Uterus (tissue), 4 donors: Measurements from ENCODE around the gene RBMS1. TPM values are rescaled to one million over a fixed set of nuclear protein-coding genes. Genes with fewer than 3 reads are reported as not detected.

Experiments used
- DNase-seq, 2 donors: peaks; one replicate each; pipeline ENCODE4 v3.0.0-alpha.2; 2019 to 2020
- H3K27ac ChIP-seq, 2 donors: fragments of 200-600 bp; sonication (generic); 1 replicate in 1 of 2; 2 replicates in 1 of 2; pipeline ENCODE4 v1.5.1; 2016 to 2018
- H3K27me3 ChIP-seq, 2 donors: fragments of 200-600 bp; sonication (generic); one replicate each; pipeline ENCODE4 v1.5.1; 2018 to 2019; ENCODE audit warnings: control low read depth in 1 of 2
- H3K36me3 ChIP-seq, 2 donors: fragments of 200-600 bp; sonication (generic); one replicate each; pipeline ENCODE4 v1.5.1; 2019; ENCODE audit warnings: control low read depth in 1 of 2
- H3K4me1 ChIP-seq, 2 donors: fragments of 200-600 bp; sonication (generic); one replicate each; pipeline ENCODE4 v1.5.1; 2018 to 2019; ENCODE audit warnings: control low read depth in 1 of 2
- H3K4me3 ChIP-seq, 2 donors: fragments of 200-600 bp; sonication (generic); 1 replicate in 1 of 2; 2 replicates in 1 of 2; pipeline ENCODE4 v1.5.1; 2018 to 2019; ENCODE audit warnings: mild to moderate bottlenecking in 1 of 2
- H3K9me3 ChIP-seq, 2 donors: fragments of 200-600 bp; sonication (generic); one replicate each; pipeline ENCODE4 v1.5.1; 2019; ENCODE audit warnings: control low read depth in 1 of 2
- POLR2A ChIP-seq, 2 donors: fragments of 450-650 bp; IDR thresholded peaks; one replicate each; pipeline ENCODE4 v1.6.1; 2016; ENCODE audit warnings: antibody characterized with exemption in 2 of 2, mild to moderate bottlenecking in 1 of 2, moderate library complexity in 1 of 2
- intact Hi-C: fragments of 100-400 bp; cut with DNase I; formaldehyde crosslinking; loops from one replicate; pipeline ENCODE4 v1.15.1; 2023; ENCODE audit warnings: low total_unique reads
- total RNA-seq, 4 donors: library from RNA; depleted of rRNA in 3 of 4; stranded (reverse); fragments of >200 nt in 3 of 4; gene quantifications; one replicate each; pipeline versions ENCODE4 v1.1.0 to v1.2.4, GENCODE V29; 2014 to 2023
- TF ChIP-seq, protein P1 (sequence below), 4 experiments: fragments of 200-600 bp in 2 of 4; fragments of 450-650 bp in 2 of 4; sonication (generic) in 2 of 4; IDR thresholded peaks; one replicate each; pipeline ENCODE4 v1.5.1; 2016 to 2019; ENCODE audit warnings: antibody characterized with exemption in 4 of 4, mild to moderate bottlenecking in 2 of 4, moderate library complexity in 1 of 4
- donor health status: DM: yes; HTN: yes; CAD: no.

The RBMS1 gene
- total RNA-seq, 4 donors from 2014 or later = 30.5 to 149 (median 88.9) TPM

GRCh38 chr2:160458718-160459453 lies 34.7 kb downstream of the RBMS1 start:
- intact Hi-C loops = no loop called here
- H3K27ac ChIP-seq = no peak overlapping the region
- TF ChIP-seq, protein P1, sequence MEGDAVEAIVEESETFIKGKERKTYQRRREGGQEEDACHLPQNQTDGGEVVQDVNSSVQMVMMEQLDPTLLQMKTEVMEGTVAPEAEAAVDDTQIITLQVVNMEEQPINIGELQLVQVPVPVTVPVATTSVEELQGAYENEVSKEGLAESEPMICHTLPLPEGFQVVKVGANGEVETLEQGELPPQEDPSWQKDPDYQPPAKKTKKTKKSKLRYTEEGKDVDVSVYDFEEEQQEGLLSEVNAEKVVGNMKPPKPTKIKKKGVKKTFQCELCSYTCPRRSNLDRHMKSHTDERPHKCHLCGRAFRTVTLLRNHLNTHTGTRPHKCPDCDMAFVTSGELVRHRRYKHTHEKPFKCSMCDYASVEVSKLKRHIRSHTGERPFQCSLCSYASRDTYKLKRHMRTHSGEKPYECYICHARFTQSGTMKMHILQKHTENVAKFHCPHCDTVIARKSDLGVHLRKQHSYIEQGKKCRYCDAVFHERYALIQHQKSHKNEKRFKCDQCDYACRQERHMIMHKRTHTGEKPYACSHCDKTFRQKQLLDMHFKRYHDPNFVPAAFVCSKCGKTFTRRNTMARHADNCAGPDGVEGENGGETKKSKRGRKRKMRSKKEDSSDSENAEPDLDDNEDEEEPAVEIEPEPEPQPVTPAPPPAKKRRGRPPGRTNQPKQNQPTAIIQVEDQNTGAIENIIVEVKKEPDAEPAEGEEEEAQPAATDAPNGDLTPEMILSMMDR (IDR thresholded peaks at IDR 0.05) = no peak
- no peak for TF ChIP-seq POLR2A (IDR thresholded peaks at IDR 0.05)

GRCh38 chr2:160457588-160457987 lies 36.0 kb downstream of the RBMS1 start:
- Histone ChIP-seq H3K4me3 (no peak overlapping the region), H3K27me3 (no peaks in the 10 kb centered on the region), H3K36me3 (no peaks in the 10 kb centered on the region), H3K27ac (no peak overlapping the region), H3K4me1 (peaks cover 0 to 6% of the 10 kb centered on the region in 2 donors), H3K9me3 (no peaks in the 10 kb centered on the region)
- intact Hi-C loops = no loop called here
- TF ChIP-seq, protein P1 (IDR thresholded peaks at IDR 0.05) = no peak
- no peak for TF ChIP-seq POLR2A (IDR thresholded peaks at IDR 0.05)
- DNase-seq = no peak

More at GRCh38 chr2:160458718-160459453, 34.7 kb downstream of the RBMS1 start:
- H3K27me3 ChIP-seq = no peaks in the 10 kb centered on the region
- no peak overlapping the region for H3K4me3 ChIP-seq
- no peaks in the 10 kb centered on the region for H3K9me3 ChIP-seq
- no peak for DNase-seq
- no peaks in the 10 kb centered on the region for H3K4me1 ChIP-seq
- no peaks in the 10 kb centered on the region for H3K36me3 ChIP-seq

DNA sequence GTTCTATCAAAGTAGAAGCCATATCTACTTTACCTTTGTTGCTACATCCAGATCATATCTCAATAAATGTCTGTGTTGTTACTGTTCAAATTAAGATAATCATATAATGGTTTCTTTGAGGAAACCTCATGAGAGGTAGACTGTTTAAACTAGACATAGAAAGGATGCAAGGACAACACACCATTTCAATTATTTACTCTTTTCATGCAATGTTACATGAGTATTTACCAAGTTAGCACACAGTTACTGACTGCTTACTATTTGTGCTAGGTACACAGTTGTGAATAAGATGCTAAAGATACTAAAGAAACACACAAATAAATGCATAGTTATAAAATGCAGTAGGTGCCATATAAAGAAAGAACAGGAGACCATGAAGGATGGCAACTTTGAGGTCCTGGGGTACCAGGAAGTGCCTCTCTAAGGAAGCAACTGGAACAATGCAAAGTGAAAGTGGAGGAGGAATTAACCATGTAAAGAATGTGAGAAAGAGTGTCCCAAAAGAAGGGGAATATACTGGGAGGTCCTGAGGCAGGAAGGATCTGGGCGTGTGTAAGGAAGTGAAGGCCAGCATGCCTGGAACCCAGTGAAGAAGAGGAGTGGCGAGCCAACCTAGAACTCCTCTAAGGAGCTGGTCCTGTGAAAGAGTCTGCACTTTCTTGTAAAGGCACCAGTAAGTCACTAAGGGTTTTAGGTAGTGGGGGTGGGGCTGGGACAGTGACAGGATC lies 39.4 kb downstream of the RBMS1 start:
- no peaks in the 10 kb centered on the region for H3K9me3 ChIP-seq
- intact Hi-C loops = no loop called here
- H3K27ac ChIP-seq = peak overlapping the region; percentile 40 to 46
- no peaks in the 10 kb centered on the region for H3K36me3 ChIP-seq
- no peak overlapping the region for H3K4me3 ChIP-seq
- no peak for DNase-seq
- H3K4me1 ChIP-seq = peaks cover 0 to 7% of the 10 kb centered on the region in 2 donors
- no peak for TF ChIP-seq POLR2A (IDR thresholded peaks at IDR 0.05)
- TF ChIP-seq, protein P1 (IDR thresholded peaks at IDR 0.05) = no peak
- no peaks in the 10 kb centered on the region for H3K27me3 ChIP-seq

GRCh38 chr2:160453111-160453820 lies 40.3 kb downstream of the RBMS1 start:
- Histone ChIP-seq H3K27me3 (no peaks in the 10 kb centered on the region), H3K4me1 (peaks cover 0 to 7% of the 10 kb centered on the region in 2 donors), H3K36me3 (no peaks in the 10 kb centered on the region), H3K9me3 (no peaks in the 10 kb centered on the region), H3K27ac (peak overlapping the region; percentile 40 to 46), H3K4me3 (no peak overlapping the region)
- no peak for TF ChIP-seq POLR2A (IDR thresholded peaks at IDR 0.05)
- TF ChIP-seq, protein P1 (IDR thresholded peaks at IDR 0.05) = no peak
- no peak for DNase-seq
- intact Hi-C loops = no loop called here
